Liver (tissue), 9 donors: Measurements from ENCODE around the gene SIN3B. TPM values are rescaled to one million over a fixed set of nuclear protein-coding genes. Genes with fewer than 3 reads are reported as not detected.

ENCODE experiments used
- DNase-seq: peaks from one replicate; pipeline ENCODE4 v3.0.0-alpha.2; 2017; ENCODE audit warnings: low spot score
- H3K27ac ChIP-seq, 2 donors: one replicate each; pipeline ENCODE4 v1.7.0; 2013; ENCODE audit warnings: inconsistent platforms in 2 of 2, low read length in 2 of 2, control low read depth in 1 of 2, low read depth in 1 of 2, mild to moderate bottlenecking in 1 of 2
- H3K27me3 ChIP-seq, 4 donors: one replicate each; pipeline versions ENCODE4 v1.6.1 to v1.7.0; 2013; ENCODE audit warnings: low read length in 3 of 4, inconsistent platforms in 1 of 4, mild to moderate bottlenecking in 1 of 4, moderate library complexity in 1 of 4; ENCODE audit not compliant: control insufficient read depth in 4 of 4, insufficient read depth in 4 of 4
- H3K36me3 ChIP-seq, 4 donors: one replicate each; pipeline versions ENCODE4 v1.6.1 to v1.7.0; 2013; ENCODE audit warnings: low read length in 3 of 4, mild to moderate bottlenecking in 3 of 4, low read depth in 1 of 4, moderate library complexity in 1 of 4; ENCODE audit not compliant: control insufficient read depth in 4 of 4, insufficient read depth in 3 of 4
- H3K4me1 ChIP-seq, 4 donors: one replicate each; pipeline versions ENCODE4 v1.6.1 to v1.7.0; 2013; ENCODE audit warnings: low read length in 3 of 4, mild to moderate bottlenecking in 3 of 4, moderate library complexity in 1 of 4; ENCODE audit not compliant: control insufficient read depth in 4 of 4, insufficient read depth in 4 of 4
- H3K4me3 ChIP-seq, 3 donors: one replicate each; pipeline versions ENCODE4 v1.6.1 to v1.7.0; 2013; ENCODE audit warnings: low read length in 3 of 3, control low read depth in 1 of 3, low read depth in 1 of 3, mild to moderate bottlenecking in 1 of 3
- H3K9ac ChIP-seq, 2 donors: one replicate each; pipeline ENCODE4 v1.7.0; 2013; ENCODE audit warnings: low read length in 2 of 2, mild to moderate bottlenecking in 2 of 2, moderate library complexity in 2 of 2, control low read depth in 1 of 2, low read depth in 1 of 2
- H3K9me3 ChIP-seq, 4 donors: one replicate each; pipeline versions ENCODE4 v1.6.1 to v1.7.0; 2013; ENCODE audit warnings: low read length in 3 of 4; ENCODE audit not compliant: control insufficient read depth in 4 of 4
- EGR1 ChIP-seq, 2 donors: IDR thresholded peaks; 2 replicates each; pipeline ENCODE4 v1.6.1; 2016 to 2018; ENCODE audit warnings: antibody characterized with exemption in 2 of 2, low read depth in 2 of 2
- FOXA1 ChIP-seq: IDR thresholded peaks from 2 replicates; pipeline ENCODE4 v1.6.1; 2016; ENCODE audit warnings: antibody characterized with exemption
- FOXA2 ChIP-seq: IDR thresholded peaks from 2 replicates; pipeline ENCODE4 v1.6.1; 2016; ENCODE audit warnings: antibody characterized with exemption
- GABPA ChIP-seq, 2 donors: IDR thresholded peaks in 1 of 2; conservative IDR thresholded peaks in 1 of 2; 2 replicates each; pipeline ENCODE4 v1.6.1; 2016; ENCODE audit warnings: antibody characterized with exemption in 2 of 2, mild to moderate bottlenecking in 1 of 2, moderate library complexity in 1 of 2
- HNF4A ChIP-seq, 2 donors: conservative IDR thresholded peaks; 2 replicates each; pipeline ENCODE4 v1.6.1; 2016; ENCODE audit warnings: antibody characterized with exemption in 2 of 2, mild to moderate bottlenecking in 2 of 2
- HNF4G ChIP-seq: IDR thresholded peaks from 2 replicates; pipeline ENCODE4 v1.6.1; 2016; ENCODE audit warnings: antibody characterized with exemption
- JUND ChIP-seq, 2 donors: IDR thresholded peaks; 2 replicates each; pipeline ENCODE4 v1.6.1; 2016; ENCODE audit warnings: antibody characterized with exemption in 2 of 2
- NR2F2 ChIP-seq: IDR thresholded peaks from 2 replicates; pipeline ENCODE4 v1.6.1; 2016; ENCODE audit warnings: antibody characterized with exemption
- RAD21 ChIP-seq, 2 donors: IDR thresholded peaks; 2 replicates each; pipeline ENCODE4 v1.6.1; 2016; ENCODE audit warnings: antibody characterized with exemption in 2 of 2, mild to moderate bottlenecking in 2 of 2
- RXRA ChIP-seq, 2 donors: IDR thresholded peaks; 2 replicates each; pipeline ENCODE4 v1.6.1; 2017 to 2018; ENCODE audit warnings: antibody characterized with exemption in 2 of 2, mild to moderate bottlenecking in 1 of 2
- SP1 ChIP-seq: IDR thresholded peaks from 2 replicates; pipeline ENCODE4 v1.6.1; 2018; ENCODE audit warnings: antibody characterized with exemption, mild to moderate bottlenecking
- TAF1 ChIP-seq: conservative IDR thresholded peaks from 2 replicates; pipeline ENCODE4 v1.6.1; 2016; ENCODE audit warnings: antibody characterized with exemption, mild to moderate bottlenecking
- YY1 ChIP-seq: IDR thresholded peaks from 2 replicates; pipeline ENCODE4 v1.6.1; 2016; ENCODE audit warnings: antibody characterized with exemption, mild to moderate bottlenecking
- WGBS: extraction: QIAGEN DNeasy Blood & Tissue Kit; methylation state at CpG from one replicate; pipeline ENCODE4 v1.1.7; 2013; 5-methylcytosine and 5-hydroxymethylcytosine counted together
- polyA plus RNA-seq, 2 donors: library from polyadenylated mRNA; stranded (reverse) in 1 of 2; unstranded in 1 of 2; fragments of 200-250 nt in 1 of 2; fragments of >200 nt in 1 of 2; fragmentation: Nextera tagmentation in 1 of 2; extraction: Ambion mirVana in 1 of 2; gene quantifications; one replicate each; pipeline versions ENCODE4 v1.2.1 to v1.2.3, GENCODE V29; 2013 to 2015
- total RNA-seq, 2 donors: library from RNA; depleted of rRNA; stranded (reverse); fragments of >200 nt; gene quantifications; one replicate each; pipeline ENCODE4 v1.2.3, GENCODE V29; 2014
- TF ChIP-seq, protein P1 (sequence below): fragments of 150-350 bp; IDR thresholded peaks from 2 replicates; pipeline ENCODE4 v1.5.1; 2017; ENCODE audit warnings: improper control_type of control experiment, low read depth, low read length; ENCODE audit not compliant: missing input control
- TF ChIP-seq, protein P2 (sequence below): IDR thresholded peaks from 2 replicates; pipeline ENCODE4 v1.6.1; 2016; ENCODE audit warnings: antibody characterized with exemption
- TF ChIP-seq, protein P3 (sequence below): IDR thresholded peaks from 2 replicates; pipeline ENCODE4 v1.6.1; 2016; ENCODE audit warnings: antibody characterized with exemption, mild to moderate bottlenecking
- TF ChIP-seq, protein P4 (sequence below): IDR thresholded peaks from 2 replicates; pipeline ENCODE4 v1.6.1; 2016; ENCODE audit warnings: antibody characterized with exemption
- TF ChIP-seq, protein P5 (sequence below): IDR thresholded peaks from 2 replicates; pipeline ENCODE4 v1.6.1; 2016; ENCODE audit warnings: antibody characterized with exemption
- donor health status: healthy.
- donor health status: healthy.
- donor health status: healthy.
- donor health status: healthy.
- donor health status: healthy.

Gene SIN3B
- total and polyA plus RNA-seq, 4 donors = 6.1 to 17.1 (median 8.6) TPM

DNA sequence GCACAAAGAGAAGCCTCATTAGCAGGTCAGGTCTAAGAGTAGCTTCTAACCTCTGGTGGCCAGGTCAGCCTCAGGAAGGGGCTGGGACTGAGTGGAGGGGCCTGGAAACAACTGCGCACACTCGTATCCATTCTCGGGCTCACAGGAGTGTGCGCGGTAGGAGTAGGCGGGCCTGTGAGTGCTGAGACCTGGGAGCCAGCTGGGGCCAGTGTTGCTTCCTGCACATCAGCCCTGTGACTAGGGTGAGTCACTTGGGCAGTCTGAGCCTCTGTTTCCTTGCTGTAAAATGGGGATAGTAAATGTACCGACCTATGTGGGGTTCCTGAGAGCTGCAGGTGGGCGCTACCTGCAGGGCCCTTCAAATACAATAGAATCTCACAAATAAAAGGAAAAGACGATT, 26.9 kb downstream of the SIN3B start:
- no peak overlapping the region for H3K4me3 ChIP-seq
- no peaks in the 10 kb centered on the region for H3K27me3 ChIP-seq
- no peak overlapping the region for H3K9ac ChIP-seq
- no peak for DNase-seq
- H3K36me3 ChIP-seq = peaks cover 17 to 41% (median 25%) of the 10 kb centered on the region in 4 donors
- no peaks in the 10 kb centered on the region for H3K9me3 ChIP-seq
- 93% methylated on average over 9 of the region's 9 CpGs for WGBS
- no peak overlapping the region for H3K27ac ChIP-seq
- no peak for TF ChIP-seq RXRA (IDR thresholded peaks at IDR 0.05)
- TF ChIP-seq EGR1 (IDR thresholded peaks at IDR 0.05; ENCODE audit: low read depth in 2 of 2) = no peak
- no peak for TF ChIP-seq NR2F2
- TF ChIP-seq, protein P1, sequence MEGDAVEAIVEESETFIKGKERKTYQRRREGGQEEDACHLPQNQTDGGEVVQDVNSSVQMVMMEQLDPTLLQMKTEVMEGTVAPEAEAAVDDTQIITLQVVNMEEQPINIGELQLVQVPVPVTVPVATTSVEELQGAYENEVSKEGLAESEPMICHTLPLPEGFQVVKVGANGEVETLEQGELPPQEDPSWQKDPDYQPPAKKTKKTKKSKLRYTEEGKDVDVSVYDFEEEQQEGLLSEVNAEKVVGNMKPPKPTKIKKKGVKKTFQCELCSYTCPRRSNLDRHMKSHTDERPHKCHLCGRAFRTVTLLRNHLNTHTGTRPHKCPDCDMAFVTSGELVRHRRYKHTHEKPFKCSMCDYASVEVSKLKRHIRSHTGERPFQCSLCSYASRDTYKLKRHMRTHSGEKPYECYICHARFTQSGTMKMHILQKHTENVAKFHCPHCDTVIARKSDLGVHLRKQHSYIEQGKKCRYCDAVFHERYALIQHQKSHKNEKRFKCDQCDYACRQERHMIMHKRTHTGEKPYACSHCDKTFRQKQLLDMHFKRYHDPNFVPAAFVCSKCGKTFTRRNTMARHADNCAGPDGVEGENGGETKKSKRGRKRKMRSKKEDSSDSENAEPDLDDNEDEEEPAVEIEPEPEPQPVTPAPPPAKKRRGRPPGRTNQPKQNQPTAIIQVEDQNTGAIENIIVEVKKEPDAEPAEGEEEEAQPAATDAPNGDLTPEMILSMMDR = no peak
- TF ChIP-seq, protein P2, sequence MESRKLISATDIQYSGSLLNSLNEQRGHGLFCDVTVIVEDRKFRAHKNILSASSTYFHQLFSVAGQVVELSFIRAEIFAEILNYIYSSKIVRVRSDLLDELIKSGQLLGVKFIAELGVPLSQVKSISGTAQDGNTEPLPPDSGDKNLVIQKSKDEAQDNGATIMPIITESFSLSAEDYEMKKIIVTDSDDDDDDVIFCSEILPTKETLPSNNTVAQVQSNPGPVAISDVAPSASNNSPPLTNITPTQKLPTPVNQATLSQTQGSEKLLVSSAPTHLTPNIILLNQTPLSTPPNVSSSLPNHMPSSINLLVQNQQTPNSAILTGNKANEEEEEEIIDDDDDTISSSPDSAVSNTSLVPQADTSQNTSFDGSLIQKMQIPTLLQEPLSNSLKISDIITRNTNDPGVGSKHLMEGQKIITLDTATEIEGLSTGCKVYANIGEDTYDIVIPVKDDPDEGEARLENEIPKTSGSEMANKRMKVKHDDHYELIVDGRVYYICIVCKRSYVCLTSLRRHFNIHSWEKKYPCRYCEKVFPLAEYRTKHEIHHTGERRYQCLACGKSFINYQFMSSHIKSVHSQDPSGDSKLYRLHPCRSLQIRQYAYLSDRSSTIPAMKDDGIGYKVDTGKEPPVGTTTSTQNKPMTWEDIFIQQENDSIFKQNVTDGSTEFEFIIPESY = no peak
- TF ChIP-seq FOXA1 = no peak
- no peak for TF ChIP-seq TAF1
- TF ChIP-seq FOXA2 = no peak
- no peak for TF ChIP-seq HNF4G
- TF ChIP-seq SP1 = no peak
- no peak for TF ChIP-seq YY1
- TF ChIP-seq RAD21 (IDR thresholded peaks at IDR 0.05) = no peak
- H3K4me1 ChIP-seq = no peaks in the 10 kb centered on the region

DNA sequence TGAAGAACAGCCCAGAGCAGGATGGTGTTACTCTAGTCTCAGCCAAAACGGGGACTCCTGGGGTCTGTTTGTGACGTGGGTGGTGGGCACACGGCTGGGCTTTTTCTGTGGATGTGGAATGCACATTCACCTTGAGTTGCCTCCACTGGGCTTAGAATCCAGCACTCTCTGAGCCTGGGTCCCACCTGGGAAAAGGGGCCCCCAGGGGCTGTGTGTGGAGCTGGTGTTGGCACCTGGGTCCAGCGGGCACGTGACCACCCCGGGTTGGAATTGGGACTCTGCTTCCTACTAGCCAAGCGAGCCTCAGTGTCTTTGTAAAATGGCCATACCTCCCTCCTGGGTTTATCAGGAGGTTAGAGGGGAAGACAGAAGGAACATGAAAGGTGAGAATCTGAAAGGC, 30.4 kb downstream of the SIN3B start:
- no peak overlapping the region for H3K9ac ChIP-seq
- no peaks in the 10 kb centered on the region for H3K27me3 ChIP-seq
- H3K27ac ChIP-seq = no peak overlapping the region
- WGBS = 95% methylated on average over 7 of the region's 7 CpGs
- H3K4me1 ChIP-seq = no peaks in the 10 kb centered on the region
- no peaks in the 10 kb centered on the region for H3K9me3 ChIP-seq
- TF ChIP-seq, protein P1 = no peak
- TF ChIP-seq FOXA1 (no peak), JUND (IDR thresholded peaks at IDR 0.05) (no peak), GABPA (IDR thresholded peaks at IDR 0.05 in 1 of 2, conservative IDR thresholded peaks at IDR 0.05 in 1 of 2) (no peak), NR2F2 (no peak), RAD21 (IDR thresholded peaks at IDR 0.05) (no peak), FOXA2 (no peak), TAF1 (no peak), EGR1 (IDR thresholded peaks at IDR 0.05; ENCODE audit: low read depth in 2 of 2) (no peak), SP1 (no peak), HNF4G (no peak), RXRA (IDR thresholded peaks at IDR 0.05) (no peak), YY1 (no peak), HNF4A (conservative IDR thresholded peaks at IDR 0.05) (no peak)
- TF ChIP-seq, protein P2 = no peak
- TF ChIP-seq, protein P3, sequence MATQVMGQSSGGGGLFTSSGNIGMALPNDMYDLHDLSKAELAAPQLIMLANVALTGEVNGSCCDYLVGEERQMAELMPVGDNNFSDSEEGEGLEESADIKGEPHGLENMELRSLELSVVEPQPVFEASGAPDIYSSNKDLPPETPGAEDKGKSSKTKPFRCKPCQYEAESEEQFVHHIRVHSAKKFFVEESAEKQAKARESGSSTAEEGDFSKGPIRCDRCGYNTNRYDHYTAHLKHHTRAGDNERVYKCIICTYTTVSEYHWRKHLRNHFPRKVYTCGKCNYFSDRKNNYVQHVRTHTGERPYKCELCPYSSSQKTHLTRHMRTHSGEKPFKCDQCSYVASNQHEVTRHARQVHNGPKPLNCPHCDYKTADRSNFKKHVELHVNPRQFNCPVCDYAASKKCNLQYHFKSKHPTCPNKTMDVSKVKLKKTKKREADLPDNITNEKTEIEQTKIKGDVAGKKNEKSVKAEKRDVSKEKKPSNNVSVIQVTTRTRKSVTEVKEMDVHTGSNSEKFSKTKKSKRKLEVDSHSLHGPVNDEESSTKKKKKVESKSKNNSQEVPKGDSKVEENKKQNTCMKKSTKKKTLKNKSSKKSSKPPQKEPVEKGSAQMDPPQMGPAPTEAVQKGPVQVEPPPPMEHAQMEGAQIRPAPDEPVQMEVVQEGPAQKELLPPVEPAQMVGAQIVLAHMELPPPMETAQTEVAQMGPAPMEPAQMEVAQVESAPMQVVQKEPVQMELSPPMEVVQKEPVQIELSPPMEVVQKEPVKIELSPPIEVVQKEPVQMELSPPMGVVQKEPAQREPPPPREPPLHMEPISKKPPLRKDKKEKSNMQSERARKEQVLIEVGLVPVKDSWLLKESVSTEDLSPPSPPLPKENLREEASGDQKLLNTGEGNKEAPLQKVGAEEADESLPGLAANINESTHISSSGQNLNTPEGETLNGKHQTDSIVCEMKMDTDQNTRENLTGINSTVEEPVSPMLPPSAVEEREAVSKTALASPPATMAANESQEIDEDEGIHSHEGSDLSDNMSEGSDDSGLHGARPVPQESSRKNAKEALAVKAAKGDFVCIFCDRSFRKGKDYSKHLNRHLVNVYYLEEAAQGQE = no peak
- TF ChIP-seq, protein P4, sequence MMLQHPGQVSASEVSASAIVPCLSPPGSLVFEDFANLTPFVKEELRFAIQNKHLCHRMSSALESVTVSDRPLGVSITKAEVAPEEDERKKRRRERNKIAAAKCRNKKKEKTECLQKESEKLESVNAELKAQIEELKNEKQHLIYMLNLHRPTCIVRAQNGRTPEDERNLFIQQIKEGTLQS = no peak
- TF ChIP-seq, protein P5, sequence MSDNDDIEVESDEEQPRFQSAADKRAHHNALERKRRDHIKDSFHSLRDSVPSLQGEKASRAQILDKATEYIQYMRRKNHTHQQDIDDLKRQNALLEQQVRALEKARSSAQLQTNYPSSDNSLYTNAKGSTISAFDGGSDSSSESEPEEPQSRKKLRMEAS = no peak
- H3K36me3 ChIP-seq = peaks cover 3 to 30% (median 8%) of the 10 kb centered on the region in 4 donors
- no peak for DNase-seq
- H3K4me3 ChIP-seq = no peak overlapping the region
